NCI-H2196 treated with DMSO at 0.1 percent for 48 hours (cell line): Measurements from ENCODE around the gene PWP2.
"Not testable (repeated sequence)": the region's sequence is repeated elsewhere in the genome, so short reads cannot be mapped to it uniquely, and the experiment has no call there.

Source experiments
- DNase-seq: peaks from one replicate; lab custom pipeline; 2025; ENCODE audit not compliant: unreplicated experiment; lab: John Stamatoyannopoulos, UW

The PWP2 gene

DNA sequence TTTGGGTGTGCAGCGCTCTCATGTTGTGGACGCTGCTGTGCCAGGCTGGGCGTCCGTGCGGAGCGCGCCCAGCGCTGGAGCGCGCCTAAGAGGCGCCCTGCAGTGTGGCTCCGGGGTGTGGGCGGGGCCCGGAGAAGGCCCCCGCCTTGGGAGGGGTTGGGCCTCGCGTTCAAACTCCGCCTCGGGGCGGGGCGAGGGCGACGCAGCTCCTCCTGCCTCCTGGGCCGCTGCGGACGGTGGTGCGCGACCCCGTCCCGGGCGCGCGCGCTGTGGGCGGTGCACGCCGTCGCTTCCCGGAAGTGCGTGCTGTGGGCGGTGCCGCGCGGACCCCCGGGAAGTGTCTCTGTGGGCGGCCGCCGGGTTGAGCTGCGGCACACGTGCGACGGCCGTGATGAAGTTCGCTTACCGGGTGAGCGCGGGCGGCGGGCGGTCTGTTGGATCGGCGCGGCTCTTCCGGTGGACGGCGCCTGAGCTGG is at the start of gene PWP2:
TSS of gene PWP2 (plus strand) at position 374 of the 476 bp plus-strand sequence. CDS start at position 392, 18 bp downstream.
- not testable (repeated sequence) for DNase-seq

DNA sequence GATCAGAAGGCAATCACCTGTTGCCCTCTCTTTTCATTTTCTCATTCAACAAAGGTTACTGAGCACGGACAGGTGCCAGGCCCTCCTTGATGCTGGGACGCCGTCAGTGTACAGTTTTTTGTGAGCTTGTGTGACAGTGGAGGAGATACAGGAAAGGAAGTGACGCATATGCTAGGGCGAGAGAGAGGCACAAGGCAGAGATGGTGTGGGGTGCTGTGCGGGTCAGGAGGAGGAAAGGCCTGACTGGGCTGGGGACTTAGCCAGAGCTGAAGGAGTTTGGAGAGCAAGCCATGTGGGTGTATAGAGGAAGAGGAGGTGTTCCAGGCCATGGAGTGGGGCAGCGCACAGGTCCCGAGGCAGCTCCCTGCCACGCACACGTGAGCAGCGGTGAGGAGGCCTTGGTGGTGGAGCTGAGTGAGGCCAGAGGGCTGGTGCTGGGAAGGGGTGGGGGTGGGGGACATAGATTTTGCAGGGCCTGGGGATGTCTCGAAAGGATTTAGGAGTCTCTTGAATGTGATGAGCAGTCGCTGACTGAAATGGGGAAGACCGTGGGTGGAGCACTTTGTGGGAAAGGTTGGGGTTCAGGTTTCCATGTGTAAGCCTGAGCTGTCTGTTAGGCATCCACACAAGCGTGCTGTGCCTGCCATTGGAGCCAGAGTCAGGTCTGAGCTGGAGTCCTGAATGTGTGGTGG is 49.1 kb upstream of the PWP2 start:
- DNase-seq, result no peak

GRCh38 chr21:44058652-44058964 is 48.6 kb upstream of the PWP2 start:
- no peak for DNase-seq

DNA sequence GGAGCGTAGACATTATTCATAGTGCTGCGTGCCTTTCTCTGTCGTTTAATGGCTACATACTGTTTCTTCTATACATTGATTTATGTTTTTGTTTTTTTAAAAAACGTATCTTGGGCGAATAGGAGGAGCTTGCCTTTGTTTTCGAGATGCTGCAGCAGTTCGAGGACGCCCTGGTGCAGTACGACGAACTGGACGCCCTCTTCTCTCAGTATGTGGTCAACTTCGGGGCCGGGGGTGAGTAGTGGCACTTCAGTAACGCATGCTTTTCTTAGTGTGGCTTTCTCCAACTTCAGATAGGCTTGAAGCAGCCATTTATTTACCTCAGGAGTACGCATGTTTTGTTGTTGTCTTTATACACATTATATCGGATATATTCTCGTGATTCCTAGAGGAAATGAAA is 48.2 kb upstream of the PWP2 start:
- no peak for DNase-seq

- DNase-seq, result peak; percentile 27
These were observed 47.5 kb upstream of the PWP2 start for GRCh38 chr21:44059710-44060109.

DNA sequence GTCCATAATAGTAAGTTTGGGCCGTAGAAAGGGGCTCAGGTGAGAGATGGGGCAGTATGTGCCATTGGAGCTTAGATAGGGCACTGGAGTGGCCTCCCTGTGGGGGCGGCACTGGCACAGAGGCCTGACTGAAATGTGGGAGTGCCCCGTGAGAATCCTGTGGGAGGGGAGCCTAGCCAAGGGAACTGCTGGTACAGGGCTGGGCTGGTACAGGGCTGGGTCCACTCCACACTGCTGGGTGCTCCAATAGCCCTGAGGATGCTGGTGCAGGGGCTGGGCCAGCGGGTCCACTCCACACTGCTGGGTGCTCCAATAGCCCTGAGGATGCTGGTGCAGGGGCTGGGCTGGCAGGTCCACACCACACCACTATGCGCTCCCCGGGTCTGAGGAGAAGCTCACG is 44.8 kb upstream of the PWP2 start:
- no peak for DNase-seq

DNA sequence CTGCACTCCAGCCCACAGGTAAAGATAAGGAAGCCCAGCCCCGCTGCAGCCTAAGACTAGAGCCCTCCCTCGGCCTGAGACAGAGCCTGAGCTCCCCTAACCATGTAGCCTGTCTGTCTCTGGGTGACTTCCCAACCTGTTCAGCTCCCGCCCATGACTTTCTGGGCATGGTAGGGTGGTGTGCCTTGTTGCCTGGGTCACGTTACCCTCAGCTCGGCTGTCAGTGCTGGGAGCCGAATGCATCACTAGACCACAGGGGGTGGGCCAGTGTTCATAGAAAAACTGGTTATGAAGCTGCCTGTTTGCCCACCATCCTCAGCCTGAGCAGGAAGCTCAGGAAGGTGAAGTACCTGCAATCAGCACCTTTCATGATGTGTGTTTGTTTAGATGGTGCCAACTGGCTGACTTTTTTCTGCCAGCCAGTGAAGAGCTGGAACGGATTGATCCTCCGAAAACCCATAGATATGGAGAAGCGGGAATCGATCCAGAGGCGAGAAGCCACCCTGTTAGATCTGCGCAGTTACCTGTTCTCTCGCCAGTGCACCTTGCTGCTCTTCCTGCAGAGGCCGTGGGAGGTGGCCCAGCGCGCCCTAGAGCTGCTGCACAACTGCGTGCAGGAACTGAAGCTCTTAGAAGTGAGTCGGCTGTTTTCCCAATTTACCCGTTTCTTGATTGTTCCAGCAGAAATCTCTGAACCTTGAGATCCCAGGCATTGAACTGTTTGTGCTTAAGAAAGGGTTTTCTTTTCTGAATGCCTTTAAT is 43.9 kb upstream of the PWP2 start:
- no peak for DNase-seq

DNA sequence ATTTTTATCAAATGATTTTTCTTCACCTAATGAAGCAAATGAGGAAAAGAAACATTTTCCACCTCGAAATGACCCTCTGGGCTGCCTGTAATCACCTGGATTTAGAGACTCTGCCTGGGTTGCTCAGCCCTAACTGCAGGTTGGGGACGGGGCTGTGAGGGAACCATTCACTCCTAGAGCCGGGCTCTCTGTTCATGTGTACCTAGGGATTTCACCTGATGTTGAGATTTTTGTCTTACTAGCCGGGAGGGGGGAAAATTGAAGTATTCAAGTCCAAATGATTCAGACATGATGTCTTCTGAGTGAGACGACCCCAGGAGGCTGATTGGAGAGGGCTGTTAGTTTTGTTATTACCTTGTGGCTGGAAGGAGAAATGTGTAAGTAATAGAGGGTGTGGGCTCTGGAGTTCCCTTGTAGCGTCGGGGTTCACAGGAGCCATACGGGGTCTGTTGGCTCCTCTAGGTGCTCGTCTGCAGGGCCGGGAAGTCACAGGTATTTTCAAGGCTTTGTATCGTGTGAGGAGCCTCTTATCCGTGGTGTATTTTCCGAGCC is 42.3 kb upstream of the PWP2 start:
- no peak for DNase-seq

GRCh38 chr21:44065428-44065827 is 41.8 kb upstream of the PWP2 start:
- no peak for DNase-seq

- no peak for DNase-seq
These were observed 41.1 kb upstream of the PWP2 start for GRCh38 chr21:44066116-44066515.

GRCh38 chr21:44067011-44067839 is 40.0 kb upstream of the PWP2 start:
- no peak for DNase-seq

DNA sequence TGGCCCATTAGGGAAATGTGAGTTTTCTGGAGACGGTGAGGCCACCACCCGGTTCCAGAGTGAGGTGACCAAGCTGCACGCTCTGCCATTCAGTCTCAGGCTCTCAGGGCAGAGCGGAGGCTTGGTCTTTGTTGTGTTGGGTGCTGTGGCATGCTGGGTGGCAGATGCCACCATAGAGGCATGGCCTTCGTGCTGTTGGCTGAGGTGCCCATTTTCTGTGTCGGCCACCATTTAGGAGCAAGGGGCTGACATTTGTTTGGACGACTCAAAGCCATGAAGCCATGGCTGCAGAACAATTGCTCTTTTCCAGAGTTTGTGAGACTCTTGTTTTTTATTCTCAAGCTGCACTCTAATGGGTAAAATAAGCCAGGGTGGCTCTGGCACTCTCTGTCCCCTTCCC is 36.8 kb upstream of the PWP2 start:
- DNase-seq, result no peak

- no peak for DNase-seq
These were observed 35.7 kb upstream of the PWP2 start for GRCh38 chr21:44071359-44072104.

DNA sequence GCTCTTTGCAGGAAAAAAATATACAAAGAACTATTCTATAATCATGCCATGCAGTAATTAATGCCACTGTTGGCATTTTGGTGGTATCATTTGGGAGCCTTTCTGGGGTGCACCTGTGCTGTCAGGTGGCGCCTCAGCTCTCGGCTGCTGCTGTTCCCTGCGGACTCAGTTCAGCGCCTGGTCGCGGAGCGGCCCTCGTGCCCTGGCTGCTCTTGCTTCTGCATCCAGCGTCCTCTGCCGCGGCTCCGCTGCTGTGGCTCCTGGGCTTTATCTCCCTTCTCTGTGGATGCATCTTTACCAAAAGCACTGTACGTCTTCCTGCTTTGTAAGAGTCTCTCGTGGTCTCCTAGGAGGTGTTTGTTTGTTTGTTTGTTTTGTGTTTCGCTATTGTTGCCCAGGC is 35.1 kb upstream of the PWP2 start:
- DNase-seq, result no peak

DNA sequence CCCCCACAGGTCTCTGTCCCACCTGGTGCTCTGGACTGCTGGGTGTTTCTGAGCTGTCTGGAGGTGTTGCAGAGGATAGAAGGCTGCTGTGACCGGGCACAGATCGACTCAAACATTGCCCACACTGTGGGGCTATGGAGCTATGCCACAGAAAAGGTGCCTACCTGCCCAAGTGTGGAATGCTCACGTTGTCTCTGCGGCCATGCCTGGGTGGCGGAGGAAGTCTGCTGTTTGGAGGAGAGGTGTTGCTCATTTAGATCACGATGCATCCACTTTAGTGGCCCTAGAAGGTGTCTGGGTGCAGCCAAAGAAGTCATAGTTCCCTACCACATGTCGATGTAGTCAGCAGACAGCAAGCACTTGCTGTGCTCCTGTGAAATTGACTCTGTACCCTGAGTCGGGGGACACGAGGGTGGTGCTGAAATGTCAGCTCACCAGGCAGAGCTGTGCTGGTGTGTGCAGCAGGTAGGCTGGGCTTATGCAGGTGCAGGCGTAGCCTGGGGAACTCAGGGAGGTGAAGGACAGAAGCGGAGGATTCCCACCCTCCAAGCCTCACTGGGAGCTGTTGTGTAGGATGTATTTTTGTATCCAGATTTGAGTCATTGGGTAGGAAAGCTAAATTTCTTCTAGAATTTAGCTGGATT is 32.8 kb upstream of the PWP2 start:
- DNase-seq, result no peak

- no peak for DNase-seq
These were observed 30.9 kb upstream of the PWP2 start for GRCh38 chr21:44076316-44076715.

GRCh38 chr21:44078411-44078981 is 28.7 kb upstream of the PWP2 start:
- DNase-seq, result no peak

GRCh38 chr21:44079446-44079845 is 27.8 kb upstream of the PWP2 start:
- DNase-seq, result no peak

DNA sequence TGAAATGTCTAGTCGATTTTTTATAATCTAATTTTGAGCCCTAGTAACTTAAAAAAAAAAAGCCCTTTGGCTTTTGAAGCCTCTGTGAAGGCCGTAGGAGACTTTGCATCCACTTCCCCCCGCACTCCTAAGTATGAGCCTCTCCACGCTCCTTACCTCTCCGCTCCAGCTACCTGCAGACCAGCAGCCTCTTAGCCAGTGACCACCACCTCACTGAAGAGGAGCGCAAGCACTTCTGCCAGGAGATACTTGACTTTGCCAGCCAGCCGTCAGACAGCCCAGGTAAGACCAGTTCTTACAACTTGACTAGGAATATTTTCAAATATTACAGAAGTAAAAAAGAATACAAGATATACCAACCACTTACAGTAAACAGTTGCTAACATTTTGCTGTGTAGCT is 27.4 kb upstream of the PWP2 start:
- no peak for DNase-seq
